8988T (cell line): Measurements from ENCODE around the gene DENND1B.
"Not testable (repeated sequence)": the region's sequence is repeated elsewhere in the genome, so short reads cannot be mapped to it uniquely, and the experiment has no call there.

Experiments
- DNase-seq: peaks from one replicate; pipeline ENCODE4 v3.0.0; 2011

DENND1B gene

DNA sequence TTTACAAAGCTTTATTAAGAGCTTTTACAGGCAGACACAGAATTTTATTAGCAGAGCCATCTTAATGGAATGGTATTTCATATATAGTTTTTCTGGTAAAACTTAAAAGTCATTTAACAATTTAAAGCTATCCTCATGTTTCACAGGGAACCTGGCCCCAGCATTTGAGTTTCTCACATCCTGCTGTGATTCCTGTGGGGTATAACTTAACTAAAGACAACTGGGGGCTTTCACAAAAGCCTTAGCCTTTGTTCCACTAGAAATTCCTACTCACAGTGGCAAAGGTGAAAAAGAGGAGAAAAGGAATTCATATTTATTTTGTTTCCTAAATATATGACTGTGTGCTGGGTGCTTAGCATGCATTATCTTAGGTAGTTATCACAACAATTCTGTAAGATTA lies 233.9 kb downstream of the DENND1B start:
- DNase-seq: no peak

- no peak for DNase-seq
Measured at GRCh38 chr1:197526736-197527371, 248.4 kb downstream of the DENND1B start.

GRCh38 chr1:197521118-197521739 lies 254.1 kb downstream of the DENND1B start:
- DNase-seq: no peak

GRCh38 chr1:197519741-197520334 lies 255.4 kb downstream of the DENND1B start:
- no peak for DNase-seq

DNA sequence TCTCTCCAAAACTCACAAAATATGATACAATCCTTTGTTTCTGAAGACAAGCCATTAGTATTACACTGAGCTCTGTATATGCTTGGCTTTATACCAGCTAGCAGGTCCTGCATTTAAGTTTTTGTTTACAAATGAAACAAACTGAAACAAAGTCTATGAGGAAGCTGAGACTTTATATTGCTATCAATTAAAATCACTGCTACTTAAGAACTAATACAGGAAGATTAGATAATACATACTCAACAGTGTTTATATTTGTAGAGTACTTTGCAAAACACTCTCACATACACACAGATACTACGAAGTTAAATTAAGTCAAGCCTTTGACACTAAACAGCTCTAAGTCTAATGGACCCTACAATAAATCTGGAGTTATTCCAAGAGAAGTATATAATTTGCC lies 259.9 kb downstream of the DENND1B start:
- DNase-seq: no peak

GRCh38 chr1:197510691-197511378 lies 264.4 kb downstream of the DENND1B start:
- no peak for DNase-seq

DNA sequence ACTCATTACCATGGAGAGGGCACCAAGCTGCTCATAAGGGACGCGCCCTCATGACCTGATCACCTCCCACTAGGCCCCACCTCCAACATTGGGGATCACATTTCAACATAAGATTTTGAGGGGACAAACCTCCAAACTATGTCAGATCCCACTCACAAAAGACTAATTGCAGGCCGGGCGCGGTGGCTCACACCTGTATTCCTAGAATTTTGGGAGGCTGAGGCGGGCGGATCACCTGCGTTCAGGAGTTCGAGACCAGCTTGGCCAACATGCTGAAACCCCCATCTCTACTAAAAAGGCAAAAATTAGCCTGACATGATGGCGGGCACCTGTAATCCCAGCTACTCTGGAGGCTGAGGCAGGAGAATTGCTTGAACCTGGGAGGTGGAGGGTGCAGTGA lies 278.6 kb downstream of the DENND1B start:
- DNase-seq: no peak

- DNase-seq: not testable (repeated sequence)
Measured at GRCh38 chr1:197491505-197491904, 283.8 kb downstream of the DENND1B start.

GRCh38 chr1:197486946-197487345 lies 288.3 kb downstream of the DENND1B start:
- DNase-seq: no peak

GRCh38 chr1:197485790-197486189 lies 289.5 kb downstream of the DENND1B start:
- no peak for DNase-seq

DNA sequence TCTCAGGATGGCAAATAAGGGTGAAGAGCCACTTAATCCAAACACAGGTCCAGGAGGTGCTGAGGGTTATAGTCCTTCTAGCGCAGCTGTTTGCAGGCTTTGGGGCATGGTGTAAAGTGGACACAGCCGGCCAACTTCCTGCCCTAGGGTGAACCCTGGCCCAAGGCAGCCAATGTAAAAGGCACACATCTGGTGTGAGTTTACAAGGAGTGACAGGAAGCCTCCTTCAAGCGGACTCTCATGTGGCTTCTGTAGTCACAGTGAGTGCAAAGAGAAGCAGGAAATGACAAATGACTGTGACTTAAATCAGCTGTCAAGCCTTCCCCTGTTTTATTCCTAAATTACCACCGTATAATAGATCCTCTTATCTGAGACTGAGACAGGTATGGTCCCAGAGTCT lies 294.2 kb downstream of the DENND1B start:
- no peak for DNase-seq

- DNase-seq: no peak
Measured at GRCh38 chr1:197480446-197480845, 294.8 kb downstream of the DENND1B start.

GRCh38 chr1:197472141-197472540 lies 303.1 kb downstream of the DENND1B start:
- no peak for DNase-seq

DNA sequence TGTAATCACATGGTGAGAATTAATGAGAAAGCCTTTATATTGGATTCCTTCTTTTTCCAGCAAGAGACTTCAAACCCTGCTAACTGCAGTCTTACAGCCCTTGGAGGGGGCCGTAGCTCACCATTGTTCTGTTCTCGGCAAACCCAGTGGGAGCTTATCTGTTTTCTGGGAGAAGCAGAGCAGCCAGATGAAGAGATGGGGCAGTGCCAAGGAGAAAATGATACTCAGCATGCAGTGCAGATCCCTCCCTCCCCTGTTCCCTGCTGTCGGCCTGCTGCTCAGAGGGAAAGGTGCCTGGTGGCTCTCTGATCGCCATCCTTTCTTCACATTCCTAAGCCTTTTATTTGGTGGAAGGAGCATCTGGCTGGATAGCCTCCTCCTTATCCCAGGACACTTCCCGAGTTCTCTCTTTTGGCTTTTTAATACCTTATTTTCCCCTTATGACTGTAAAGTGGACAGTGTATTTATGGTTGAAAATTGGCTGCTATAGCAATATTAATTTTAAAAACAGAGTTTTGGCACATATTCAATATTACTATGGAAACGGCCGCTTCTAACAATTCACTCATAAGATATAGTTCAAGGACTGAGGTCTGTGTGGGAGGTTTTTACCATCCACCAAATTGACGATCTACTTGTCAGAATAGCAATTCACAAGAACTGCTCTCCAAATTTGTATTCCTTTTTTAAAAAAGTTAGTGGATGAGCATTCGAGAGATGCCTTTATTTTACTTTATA lies 303.9 kb downstream of the DENND1B start:
- no peak for DNase-seq

DNA sequence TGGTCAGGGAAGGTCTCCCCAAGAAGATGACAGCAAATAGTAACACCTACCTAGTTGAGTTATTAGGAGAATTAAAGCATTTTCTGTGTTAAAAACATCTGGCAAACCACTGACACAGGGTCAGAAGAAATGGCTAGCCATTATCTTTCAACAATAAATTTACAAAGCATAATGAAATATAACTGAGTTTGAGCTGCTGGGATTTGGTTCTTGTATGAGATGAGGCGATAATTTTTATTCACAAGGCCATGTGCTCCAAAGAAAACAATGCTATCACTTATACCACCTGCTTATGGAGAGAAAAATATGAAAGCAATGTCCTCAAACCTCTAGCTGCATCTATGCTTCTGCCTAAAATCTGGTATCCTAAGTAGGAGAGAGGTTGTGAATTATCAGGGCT lies 304.9 kb downstream of the DENND1B start:
- DNase-seq: no peak

DNA sequence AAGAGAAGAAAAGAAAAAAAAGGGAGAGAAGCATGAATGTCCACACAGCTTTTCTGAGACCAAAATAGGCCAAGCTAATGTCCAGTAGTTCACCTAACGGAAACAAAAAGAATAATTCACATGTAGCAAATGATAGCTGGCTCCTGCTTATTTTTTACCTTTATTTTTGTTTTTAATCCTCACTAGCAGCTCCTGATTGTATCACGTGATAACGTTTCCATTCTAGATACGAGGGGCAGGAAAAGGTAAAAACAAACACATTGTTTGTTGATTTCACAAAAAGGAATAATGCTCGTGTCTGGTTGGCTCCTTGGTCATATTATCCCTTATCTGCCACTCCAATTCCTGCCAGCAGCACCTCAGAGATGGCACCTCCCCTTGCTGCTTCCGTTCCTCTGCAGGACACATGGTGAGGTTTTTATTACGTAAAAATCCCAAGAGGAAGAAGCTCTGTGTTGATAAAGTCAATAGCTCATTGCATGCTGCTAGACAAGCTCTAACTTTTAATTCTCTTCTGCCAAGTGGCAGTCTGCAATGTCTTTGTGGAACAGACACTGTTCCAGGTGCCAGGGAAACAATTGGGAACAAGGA lies 305.6 kb downstream of the DENND1B start:
- no peak for DNase-seq

GRCh38 chr1:197468543-197469175 lies 306.6 kb downstream of the DENND1B start:
- DNase-seq: no peak

DNA sequence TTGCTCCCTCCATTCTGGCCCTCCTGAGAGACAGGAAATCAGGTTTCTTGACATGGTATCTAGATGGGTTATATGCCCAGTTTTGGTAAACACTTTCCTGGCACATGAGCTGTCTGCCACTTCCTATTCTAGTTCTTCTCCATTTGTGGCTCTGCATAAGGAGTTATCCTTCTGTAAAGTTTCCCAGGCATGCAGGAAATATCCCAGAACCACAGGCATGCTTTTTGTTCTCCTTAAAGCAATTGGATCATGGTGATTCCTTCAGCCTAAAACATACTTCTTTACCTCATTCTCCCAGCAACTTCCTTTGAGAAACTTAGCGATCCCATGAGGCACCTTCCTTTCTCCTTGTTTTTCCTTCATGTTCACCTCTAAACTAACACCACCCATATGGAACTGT lies 307.4 kb downstream of the DENND1B start:
- DNase-seq: no peak

DNA sequence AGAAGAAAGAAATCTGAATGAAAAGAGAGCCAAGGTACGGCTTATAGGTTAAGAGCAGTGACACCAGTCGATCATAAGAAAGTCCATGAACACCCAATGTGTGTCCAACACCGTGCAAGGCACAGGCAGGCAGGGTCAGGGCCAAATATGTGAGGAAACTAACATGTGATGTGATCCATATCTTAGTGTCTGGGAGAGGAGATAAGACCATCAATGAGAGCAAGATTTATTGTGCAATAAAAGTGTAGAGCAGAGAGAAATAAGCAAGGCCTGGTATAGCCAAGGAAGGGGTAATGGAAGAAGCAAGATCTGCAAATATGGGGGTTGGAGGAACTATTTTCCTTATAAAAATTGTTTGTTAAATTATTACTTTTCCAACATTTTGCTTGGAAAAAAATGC lies 308.5 kb downstream of the DENND1B start:
- DNase-seq: no peak

DNA sequence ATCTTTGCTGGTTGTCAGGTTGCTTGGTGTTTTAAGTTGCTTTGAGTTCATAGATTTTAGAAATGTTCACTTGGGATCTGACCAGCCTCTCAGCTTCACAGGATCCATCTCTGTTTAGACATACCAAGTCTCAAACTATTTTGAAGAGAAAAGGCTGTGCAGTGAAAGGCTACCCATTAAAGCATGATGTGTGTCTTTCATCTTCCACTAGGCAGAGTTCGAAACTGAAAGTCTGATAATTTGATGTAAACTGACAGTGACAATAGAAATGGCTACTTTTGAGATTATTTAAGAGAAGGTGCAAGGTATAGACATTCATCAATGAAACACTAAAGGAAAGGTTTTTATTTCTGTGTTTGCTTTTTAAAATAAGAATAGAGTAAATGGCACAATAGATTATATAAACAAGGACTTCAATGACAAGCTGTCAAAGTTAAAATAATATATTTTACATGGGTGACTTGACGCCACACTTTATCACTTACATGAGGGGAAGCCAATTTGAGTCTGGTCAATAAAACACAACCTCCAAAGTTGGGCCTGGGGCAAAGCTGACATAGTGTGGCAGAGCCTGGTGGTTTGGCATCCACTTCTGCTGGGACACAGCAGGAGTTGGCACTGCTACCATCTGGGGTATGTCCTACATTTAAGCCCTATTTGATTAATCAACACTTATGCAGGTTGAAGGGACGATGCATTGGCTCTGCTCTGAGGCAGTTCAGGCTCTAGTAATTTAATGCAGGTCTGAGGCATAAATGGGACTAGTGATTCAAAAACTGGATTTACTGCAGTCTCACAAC lies 309.6 kb downstream of the DENND1B start:
- DNase-seq: no peak

DNA sequence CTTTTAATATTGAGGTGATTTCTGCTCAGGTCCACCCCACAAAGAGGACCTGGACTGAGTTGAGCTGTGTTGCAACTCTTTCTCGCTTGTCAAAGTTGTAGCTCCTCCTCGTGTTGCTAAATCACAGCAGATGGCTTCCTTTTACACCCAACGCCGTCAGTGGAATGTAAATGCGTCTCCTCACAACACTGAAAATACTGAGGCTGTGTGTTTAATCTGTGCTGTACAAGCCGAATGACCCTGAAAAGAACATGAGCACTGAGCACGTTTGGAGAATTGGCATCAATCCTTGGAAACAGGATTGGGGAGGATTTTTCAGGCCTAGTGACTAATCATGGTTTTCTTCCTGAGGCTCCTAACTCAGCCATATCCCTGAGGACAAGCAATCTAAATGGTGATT lies 311.2 kb downstream of the DENND1B start:
- no peak for DNase-seq

DNA sequence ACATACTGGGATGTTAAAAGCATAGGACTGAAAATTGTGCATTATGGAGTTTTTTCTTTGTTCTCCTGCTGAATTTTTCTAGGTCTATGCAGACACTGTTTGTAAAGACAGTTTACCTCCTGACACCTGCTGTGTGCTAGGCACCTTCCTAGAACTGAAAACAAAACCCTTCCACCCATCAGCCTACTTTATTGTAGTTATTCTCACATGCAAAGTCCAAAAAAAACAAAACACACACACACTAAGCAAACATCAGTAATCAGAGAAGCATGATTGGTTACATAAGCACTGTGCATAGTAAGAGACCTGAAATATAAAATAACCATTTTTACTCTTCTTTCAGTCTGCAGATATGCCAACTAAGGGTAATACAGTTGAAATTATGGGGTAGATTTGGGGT lies 312.1 kb downstream of the DENND1B start:
- DNase-seq: no peak
